ENCODE results near the gene TMEM63C.

DNA sequence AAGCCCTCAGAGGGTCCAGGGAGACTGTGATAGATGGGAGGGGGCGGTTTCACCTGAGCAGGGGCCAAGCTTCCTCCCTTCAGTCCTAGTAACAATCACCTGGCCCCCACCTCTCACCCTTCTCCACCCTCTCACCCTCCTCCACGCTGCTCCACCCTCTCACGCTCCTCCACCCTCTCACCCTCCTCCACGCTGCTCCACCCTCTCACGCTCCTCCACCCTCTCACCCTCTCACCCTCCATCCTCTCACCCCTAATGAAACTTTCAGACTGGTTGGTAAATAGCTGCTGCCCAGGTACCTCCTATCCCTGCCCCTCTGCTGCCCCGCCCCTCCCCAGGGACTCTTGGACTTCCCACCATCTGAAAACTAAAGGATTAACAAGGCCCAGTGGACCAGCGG lies 55.2 kb downstream of the TMEM63C start:
- TF ChIP-seq, protein P1, sequence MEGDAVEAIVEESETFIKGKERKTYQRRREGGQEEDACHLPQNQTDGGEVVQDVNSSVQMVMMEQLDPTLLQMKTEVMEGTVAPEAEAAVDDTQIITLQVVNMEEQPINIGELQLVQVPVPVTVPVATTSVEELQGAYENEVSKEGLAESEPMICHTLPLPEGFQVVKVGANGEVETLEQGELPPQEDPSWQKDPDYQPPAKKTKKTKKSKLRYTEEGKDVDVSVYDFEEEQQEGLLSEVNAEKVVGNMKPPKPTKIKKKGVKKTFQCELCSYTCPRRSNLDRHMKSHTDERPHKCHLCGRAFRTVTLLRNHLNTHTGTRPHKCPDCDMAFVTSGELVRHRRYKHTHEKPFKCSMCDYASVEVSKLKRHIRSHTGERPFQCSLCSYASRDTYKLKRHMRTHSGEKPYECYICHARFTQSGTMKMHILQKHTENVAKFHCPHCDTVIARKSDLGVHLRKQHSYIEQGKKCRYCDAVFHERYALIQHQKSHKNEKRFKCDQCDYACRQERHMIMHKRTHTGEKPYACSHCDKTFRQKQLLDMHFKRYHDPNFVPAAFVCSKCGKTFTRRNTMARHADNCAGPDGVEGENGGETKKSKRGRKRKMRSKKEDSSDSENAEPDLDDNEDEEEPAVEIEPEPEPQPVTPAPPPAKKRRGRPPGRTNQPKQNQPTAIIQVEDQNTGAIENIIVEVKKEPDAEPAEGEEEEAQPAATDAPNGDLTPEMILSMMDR (conservative IDR thresholded peaks at IDR 0.05; ENCODE audit: low read depth, low read length) = no peak
- TF ChIP-seq EZH2 (IDR thresholded peaks at IDR 0.05; ENCODE audit: low read length, unreplicated experiment) (no peak), EZH2phosphoT487 (IDR thresholded peaks at IDR 0.05; ENCODE audit: borderline replicate concordance, low read length) (no peak)

All from PC-3 (cell line).